HepG2 (cell line): ENCODE data around the gene LACTBL1. TPM values are rescaled to one million over a fixed set of nuclear protein-coding genes. Genes with fewer than 3 reads are reported as not detected.

Experiments used
- ATAC-seq: fragments of 200-7000 bp; cut with Tn5 transposase; 3 replicates; pipeline ENCODE4 v1.9.1; 2020; ENCODE audit warnings: mild to moderate bottlenecking, moderate library complexity
- BruUV-seq: library from RNA; stranded (reverse); fragments of 400-500 nt; replicated peaks from 2 replicates; lab custom pipeline; 2021; lab: Mats Ljungman, UMichigan
- CTCF ChIA-PET: fragments of 300-600 bp; formaldehyde crosslinking; extraction: SDS; loops from one replicate; lab custom pipeline; 2021; ENCODE audit warnings: low total read pairs, inconsistent platforms, low intra/inter-chr PET ratio; lab: Yijun Ruan, JAX
- POLR2A ChIA-PET: fragments of 350-600 bp; sonication (Branson Sonifier 250); formaldehyde crosslinking; loops from one replicate; lab custom pipeline; 2020; ENCODE audit warnings: antibody characterized with exemption, inconsistent platforms; lab: Yijun Ruan, JAX
- DNase-seq: peaks from one replicate; pipeline ENCODE4 v3.0.0-alpha.2; 2015; ENCODE audit warnings: low spot score
- FAIRE-seq: peaks from 3 replicates; lab custom pipeline; 2011; peaks lifted over from hg19 to GRCh38; lab: Jason Lieb, UNC
- H2AFZ ChIP-seq: one replicate; pipeline ENCODE4 v1.6.1; 2011; ENCODE audit warnings: low read length, inconsistent platforms
- H3K27ac ChIP-seq: fragments of 300-600 bp; 3 replicates; pipeline ENCODE4 v1.8.0; 2011; ENCODE audit warnings: mixed run types, mild to moderate bottlenecking, mixed read lengths, low read length, inconsistent platforms; ENCODE audit not compliant: insufficient read depth; ENCODE audit errors: extremely low read length
- H3K27me3 ChIP-seq, 2 experiments: fragments of 200-600 bp in 1 of 2; 2 replicates in 1 of 2; 3 replicates in 1 of 2; pipeline versions ENCODE4 v1.6.0 to v1.8.0; 2011; ENCODE audit warnings: low read length in 2 of 2, mild to moderate bottlenecking in 2 of 2, moderate library complexity in 2 of 2, inconsistent platforms in 1 of 2; ENCODE audit not compliant: insufficient read depth in 2 of 2, control insufficient read depth in 1 of 2
- H3K36me3 ChIP-seq, 2 experiments: fragments of 200-600 bp in 1 of 2; replicated peaks in 1 of 2; 2 replicates in 1 of 2; 3 replicates in 1 of 2; pipeline versions ENCODE4 v1.5.1 to v1.8.0; 2011; ENCODE audit warnings: low read length in 2 of 2, inconsistent platforms in 1 of 2; ENCODE audit not compliant: insufficient read depth in 2 of 2, control insufficient read depth in 1 of 2
- H3K4me1 ChIP-seq: 2 replicates; pipeline ENCODE4 v1.5.1; 2012; ENCODE audit warnings: low read length, inconsistent platforms; ENCODE audit not compliant: insufficient read depth
- H3K4me2 ChIP-seq: 2 replicates; pipeline ENCODE4 v1.6.0; 2011; ENCODE audit warnings: low read depth, low read length, inconsistent platforms
- H3K4me3 ChIP-seq, 3 experiments: fragments of 200-600 bp in 1 of 3; sonication (generic), shearing (Covaris generic) in 1 of 3; replicated peaks in 1 of 3; 2 replicates each; pipeline ENCODE4 v1.5.1; 2011 to 2016; ENCODE audit warnings: low read length in 3 of 3, inconsistent platforms in 2 of 3, low read depth in 2 of 3, mild to moderate bottlenecking in 2 of 3, control low read depth in 1 of 3, mixed read lengths in 1 of 3; ENCODE audit not compliant: insufficient read depth in 1 of 3
- H3K79me2 ChIP-seq: one replicate; pipeline ENCODE4 v1.6.1; 2011; ENCODE audit warnings: low read length, inconsistent platforms; ENCODE audit not compliant: insufficient read depth
- H3K9ac ChIP-seq: 2 replicates; pipeline ENCODE4 v1.6.0; 2011; ENCODE audit warnings: mild to moderate bottlenecking, low read depth, low read length, inconsistent platforms; ENCODE audit not compliant: insufficient read depth
- H3K9me3 ChIP-seq: 2 replicates; pipeline ENCODE4 v1.5.1; 2012; ENCODE audit warnings: mild to moderate bottlenecking, low read length
- H4K20me1 ChIP-seq: 2 replicates; pipeline ENCODE4 v1.6.0; 2011; ENCODE audit warnings: inconsistent platforms, mild to moderate bottlenecking, low read length, moderate library complexity; ENCODE audit not compliant: insufficient read depth
- CBFB ChIP-seq: sonication (generic); formaldehyde crosslinking; IDR thresholded peaks from 2 replicates; pipeline ENCODE4 v1.4.0; 2020; ENCODE audit warnings: missing genetic modification reagents
- GTF3A ChIP-seq: sonication (generic); formaldehyde crosslinking; conservative IDR thresholded peaks from 2 replicates; pipeline ENCODE4 v1.4.0; 2020; ENCODE audit warnings: mild to moderate bottlenecking, missing genetic modification reagents
- KLF16 ChIP-seq, 2 experiments: sonication (generic) in 1 of 2; formaldehyde crosslinking in 1 of 2; IDR thresholded peaks; 2 replicates each; pipeline versions ENCODE4 v1.6.1 to v1.8.0; 2016 to 2023; ENCODE audit warnings: missing genetic modification reagents in 2 of 2, missing compliant biosample characterization in 1 of 2
- RAD51 ChIP-seq: fragments of 450-650 bp; IDR thresholded peaks from 2 replicates; pipeline ENCODE4 v1.6.1; 2016; ENCODE audit warnings: borderline replicate concordance
- RXRB ChIP-seq: IDR thresholded peaks from 2 replicates; pipeline ENCODE4 v1.6.1; 2016; ENCODE audit warnings: borderline replicate concordance, missing genetic modification reagents, missing compliant biosample characterization
- ZNF235 ChIP-seq: sonication (generic); formaldehyde crosslinking; IDR thresholded peaks from 2 replicates; pipeline ENCODE4 v1.8.1; 2023; ENCODE audit warnings: mild to moderate bottlenecking, missing genetic modification reagents, borderline replicate concordance
- ZNF34 ChIP-seq: sonication (generic); formaldehyde crosslinking; IDR thresholded peaks from 2 replicates; pipeline ENCODE4 v1.4.0; 2020; ENCODE audit warnings: mild to moderate bottlenecking, missing genetic modification reagents, borderline replicate concordance
- WGBS: methylation state at CpG from one replicate; pipeline ENCODE4 v1.1.6; 2017; ENCODE audit warnings: low lambda C conversion rate; 5-methylcytosine and 5-hydroxymethylcytosine counted together
- in situ Hi-C: cut with HindIII; loops from 2 replicates; pipeline ENCODE4 v1.10.0; 2017; ENCODE audit warnings: low pct_unique_long_range_greater_than_20kb; ENCODE audit not compliant: extremely low pct_ligation_motif_present
- intact Hi-C: fragments of 100-400 bp; cut with micrococcal nuclease; formaldehyde crosslinking; loops from one replicate; pipeline ENCODE4 v1.10.0; 2022; ENCODE audit not compliant: unreplicated experiment
- polyA plus RNA-seq, 8 experiments: library from polyadenylated mRNA; depleted of rRNA in 3 of 8; stranded (reverse) in 7 of 8; unstranded in 1 of 8; fragments of >200 nt; fragmentation: Illumina TruSeq in 4 of 8; extraction: Trizol in 4 of 8; gene quantifications; 2 replicates each; pipeline versions ENCODE4 v1.2.1 to v1.2.3, GENCODE V29; 2011 to 2016; ENCODE audit warnings: low read depth in 4 of 8, missing spikeins in 1 of 8, mixed read lengths in 1 of 8; ENCODE audit not compliant: insufficient read depth in 1 of 8
- total RNA-seq, 5 experiments: library from RNA; depleted of rRNA; stranded (reverse); fragments of >200 nt; fragmentation: Illumina TruSeq; extraction: Trizol; gene quantifications; 2 replicates each; pipeline ENCODE4 v1.2.3, GENCODE V29; 2016; ENCODE audit warnings: low read depth in 1 of 5
- TF ChIP-seq, protein P1 (sequence below): sonication (generic); formaldehyde crosslinking; IDR thresholded peaks from 2 replicates; pipeline ENCODE4 v1.4.0; 2020; ENCODE audit warnings: missing genetic modification reagents, borderline replicate concordance
- TF ChIP-seq, protein P2 (sequence below): sonication (generic); formaldehyde crosslinking; IDR thresholded peaks from 2 replicates; pipeline ENCODE4 v1.4.0; 2020; ENCODE audit warnings: low read depth, mild to moderate bottlenecking, missing genetic modification reagents
- TF ChIP-seq, protein P3 (sequence below): sonication (generic); formaldehyde crosslinking; IDR thresholded peaks from 2 replicates; pipeline ENCODE4 v1.9.0; 2021; ENCODE audit warnings: mild to moderate bottlenecking, missing genetic modification reagents
- TF ChIP-seq, protein P4 (sequence below): sonication (generic); formaldehyde crosslinking; IDR thresholded peaks from 2 replicates; pipeline ENCODE4 v1.5.0; 2020; ENCODE audit warnings: mild to moderate bottlenecking, missing genetic modification reagents

The LACTBL1 gene
- total and polyA plus RNA-seq, 2 of the 13 experiments (the other 11 are each of a cell fraction or from before 2014, with no cell fraction given) = 0.12 to 1.3 TPM

DNA sequence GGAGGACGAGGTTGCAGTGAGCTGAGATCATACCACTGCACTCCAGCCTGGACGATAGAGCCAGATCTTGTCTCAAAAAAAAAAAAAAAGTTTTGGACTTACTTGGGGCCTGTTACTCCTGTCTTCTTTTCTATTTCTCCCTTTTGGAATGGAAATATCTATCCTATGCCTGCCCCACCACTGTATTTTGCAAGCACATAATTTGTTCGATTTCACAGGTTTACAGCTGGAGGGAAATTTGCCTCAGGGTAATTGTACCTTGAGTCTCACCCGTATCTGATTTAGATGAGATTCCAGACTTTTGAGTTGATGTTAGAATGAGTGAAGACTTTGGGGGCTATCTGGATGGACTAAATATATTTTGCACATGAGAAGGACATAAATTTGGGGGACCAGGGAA is 34.4 kb upstream of the LACTBL1 start:
- POLR2A ChIA-PET = no interaction called here

More for the DNA sequence above, 34.4 kb upstream of the LACTBL1 start:
- Histone ChIP-seq H3K4me3 (no peak overlapping the region), H3K9ac (no peak overlapping the region), H3K4me2 (no peak overlapping the region), H3K27ac (no peak overlapping the region), H4K20me1 (no peaks in the 10 kb centered on the region), H3K9me3 (no peaks in the 10 kb centered on the region), H3K79me2 (no peaks in the 10 kb centered on the region), H3K27me3 (peaks cover 1 to 24% of the 10 kb centered on the region in 2 experiments; a peak in 2 of 5 replicates), H3K4me1 (peaks cover 16% of the 10 kb centered on the region), H2AFZ (no peak overlapping the region), H3K36me3 (no peaks in the 10 kb centered on the region)
- no peak for ATAC-seq
- no peak for TF ChIP-seq RXRB (CRISPR knock-in tag)
- TF ChIP-seq, protein P1, sequence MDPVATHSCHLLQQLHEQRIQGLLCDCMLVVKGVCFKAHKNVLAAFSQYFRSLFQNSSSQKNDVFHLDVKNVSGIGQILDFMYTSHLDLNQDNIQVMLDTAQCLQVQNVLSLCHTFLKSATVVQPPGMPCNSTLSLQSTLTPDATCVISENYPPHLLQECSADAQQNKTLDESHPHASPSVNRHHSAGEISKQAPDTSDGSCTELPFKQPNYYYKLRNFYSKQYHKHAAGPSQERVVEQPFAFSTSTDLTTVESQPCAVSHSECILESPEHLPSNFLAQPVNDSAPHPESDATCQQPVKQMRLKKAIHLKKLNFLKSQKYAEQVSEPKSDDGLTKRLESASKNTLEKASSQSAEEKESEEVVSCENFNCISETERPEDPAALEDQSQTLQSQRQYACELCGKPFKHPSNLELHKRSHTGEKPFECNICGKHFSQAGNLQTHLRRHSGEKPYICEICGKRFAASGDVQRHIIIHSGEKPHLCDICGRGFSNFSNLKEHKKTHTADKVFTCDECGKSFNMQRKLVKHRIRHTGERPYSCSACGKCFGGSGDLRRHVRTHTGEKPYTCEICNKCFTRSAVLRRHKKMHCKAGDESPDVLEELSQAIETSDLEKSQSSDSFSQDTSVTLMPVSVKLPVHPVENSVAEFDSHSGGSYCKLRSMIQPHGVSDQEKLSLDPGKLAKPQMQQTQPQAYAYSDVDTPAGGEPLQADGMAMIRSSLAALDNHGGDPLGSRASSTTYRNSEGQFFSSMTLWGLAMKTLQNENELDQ (CRISPR knock-in tag) = no peak
- no peak for TF ChIP-seq RAD51
- TF ChIP-seq CBFB (CRISPR knock-in tag) = no peak
- no peak for TF ChIP-seq ZNF235 (CRISPR knock-in tag)
- TF ChIP-seq GTF3A = no peak
- no peak for TF ChIP-seq ZNF34 (CRISPR knock-in tag)
- TF ChIP-seq, protein P2, sequence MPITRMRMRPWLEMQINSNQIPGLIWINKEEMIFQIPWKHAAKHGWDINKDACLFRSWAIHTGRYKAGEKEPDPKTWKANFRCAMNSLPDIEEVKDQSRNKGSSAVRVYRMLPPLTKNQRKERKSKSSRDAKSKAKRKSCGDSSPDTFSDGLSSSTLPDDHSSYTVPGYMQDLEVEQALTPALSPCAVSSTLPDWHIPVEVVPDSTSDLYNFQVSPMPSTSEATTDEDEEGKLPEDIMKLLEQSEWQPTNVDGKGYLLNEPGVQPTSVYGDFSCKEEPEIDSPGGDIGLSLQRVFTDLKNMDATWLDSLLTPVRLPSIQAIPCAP (CRISPR knock-in tag) = no peak
- TF ChIP-seq, protein P3, sequence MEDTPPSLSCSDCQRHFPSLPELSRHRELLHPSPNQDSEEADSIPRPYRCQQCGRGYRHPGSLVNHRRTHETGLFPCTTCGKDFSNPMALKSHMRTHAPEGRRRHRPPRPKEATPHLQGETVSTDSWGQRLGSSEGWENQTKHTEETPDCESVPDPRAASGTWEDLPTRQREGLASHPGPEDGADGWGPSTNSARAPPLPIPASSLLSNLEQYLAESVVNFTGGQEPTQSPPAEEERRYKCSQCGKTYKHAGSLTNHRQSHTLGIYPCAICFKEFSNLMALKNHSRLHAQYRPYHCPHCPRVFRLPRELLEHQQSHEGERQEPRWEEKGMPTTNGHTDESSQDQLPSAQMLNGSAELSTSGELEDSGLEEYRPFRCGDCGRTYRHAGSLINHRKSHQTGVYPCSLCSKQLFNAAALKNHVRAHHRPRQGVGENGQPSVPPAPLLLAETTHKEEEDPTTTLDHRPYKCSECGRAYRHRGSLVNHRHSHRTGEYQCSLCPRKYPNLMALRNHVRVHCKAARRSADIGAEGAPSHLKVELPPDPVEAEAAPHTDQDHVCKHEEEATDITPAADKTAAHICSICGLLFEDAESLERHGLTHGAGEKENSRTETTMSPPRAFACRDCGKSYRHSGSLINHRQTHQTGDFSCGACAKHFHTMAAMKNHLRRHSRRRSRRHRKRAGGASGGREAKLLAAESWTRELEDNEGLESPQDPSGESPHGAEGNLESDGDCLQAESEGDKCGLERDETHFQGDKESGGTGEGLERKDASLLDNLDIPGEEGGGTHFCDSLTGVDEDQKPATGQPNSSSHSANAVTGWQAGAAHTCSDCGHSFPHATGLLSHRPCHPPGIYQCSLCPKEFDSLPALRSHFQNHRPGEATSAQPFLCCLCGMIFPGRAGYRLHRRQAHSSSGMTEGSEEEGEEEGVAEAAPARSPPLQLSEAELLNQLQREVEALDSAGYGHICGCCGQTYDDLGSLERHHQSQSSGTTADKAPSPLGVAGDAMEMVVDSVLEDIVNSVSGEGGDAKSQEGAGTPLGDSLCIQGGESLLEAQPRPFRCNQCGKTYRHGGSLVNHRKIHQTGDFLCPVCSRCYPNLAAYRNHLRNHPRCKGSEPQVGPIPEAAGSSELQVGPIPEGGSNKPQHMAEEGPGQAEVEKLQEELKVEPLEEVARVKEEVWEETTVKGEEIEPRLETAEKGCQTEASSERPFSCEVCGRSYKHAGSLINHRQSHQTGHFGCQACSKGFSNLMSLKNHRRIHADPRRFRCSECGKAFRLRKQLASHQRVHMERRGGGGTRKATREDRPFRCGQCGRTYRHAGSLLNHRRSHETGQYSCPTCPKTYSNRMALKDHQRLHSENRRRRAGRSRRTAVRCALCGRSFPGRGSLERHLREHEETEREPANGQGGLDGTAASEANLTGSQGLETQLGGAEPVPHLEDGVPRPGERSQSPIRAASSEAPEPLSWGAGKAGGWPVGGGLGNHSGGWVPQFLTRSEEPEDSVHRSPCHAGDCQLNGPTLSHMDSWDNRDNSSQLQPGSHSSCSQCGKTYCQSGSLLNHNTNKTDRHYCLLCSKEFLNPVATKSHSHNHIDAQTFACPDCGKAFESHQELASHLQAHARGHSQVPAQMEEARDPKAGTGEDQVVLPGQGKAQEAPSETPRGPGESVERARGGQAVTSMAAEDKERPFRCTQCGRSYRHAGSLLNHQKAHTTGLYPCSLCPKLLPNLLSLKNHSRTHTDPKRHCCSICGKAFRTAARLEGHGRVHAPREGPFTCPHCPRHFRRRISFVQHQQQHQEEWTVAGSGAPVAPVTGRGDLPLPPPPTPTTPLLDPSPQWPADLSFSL = no peak
- no peak for TF ChIP-seq KLF16 (CRISPR knock-in tag; IDR thresholded peaks at IDR 0.05)
- TF ChIP-seq, protein P4, sequence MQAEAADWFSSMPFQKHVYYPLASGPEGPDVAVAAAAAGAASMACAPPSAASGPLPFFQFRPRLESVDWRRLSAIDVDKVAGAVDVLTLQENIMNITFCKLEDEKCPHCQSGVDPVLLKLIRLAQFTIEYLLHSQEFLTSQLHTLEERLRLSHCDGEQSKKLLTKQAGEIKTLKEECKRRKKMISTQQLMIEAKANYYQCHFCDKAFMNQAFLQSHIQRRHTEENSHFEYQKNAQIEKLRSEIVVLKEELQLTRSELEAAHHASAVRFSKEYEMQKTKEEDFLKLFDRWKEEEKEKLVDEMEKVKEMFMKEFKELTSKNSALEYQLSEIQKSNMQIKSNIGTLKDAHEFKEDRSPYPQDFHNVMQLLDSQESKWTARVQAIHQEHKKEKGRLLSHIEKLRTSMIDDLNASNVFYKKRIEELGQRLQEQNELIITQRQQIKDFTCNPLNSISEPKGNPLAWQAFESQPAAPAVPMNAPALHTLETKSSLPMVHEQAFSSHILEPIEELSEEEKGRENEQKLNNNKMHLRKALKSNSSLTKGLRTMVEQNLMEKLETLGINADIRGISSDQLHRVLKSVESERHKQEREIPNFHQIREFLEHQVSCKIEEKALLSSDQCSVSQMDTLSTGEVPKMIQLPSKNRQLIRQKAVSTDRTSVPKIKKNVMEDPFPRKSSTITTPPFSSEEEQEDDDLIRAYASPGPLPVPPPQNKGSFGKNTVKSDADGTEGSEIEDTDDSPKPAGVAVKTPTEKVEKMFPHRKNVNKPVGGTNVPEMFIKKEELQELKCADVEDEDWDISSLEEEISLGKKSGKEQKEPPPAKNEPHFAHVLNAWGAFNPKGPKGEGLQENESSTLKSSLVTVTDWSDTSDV (CRISPR knock-in tag) = no peak
- intact Hi-C loops = no loop called here
- CTCF ChIA-PET = no interaction called here
- in situ Hi-C loops = no loop called here
- no peak for FAIRE-seq
- BruUV-seq = no TSS peak
- DNase-seq = no peak
- WGBS = 37% methylated on average over 4 of the region's 4 CpGs
